NCI-H526 treated with DMSO at 0.1 percent for 48 hours (cell line): ENCODE measurements around the gene DSC3.

Experiments used
- DNase-seq: peaks from one replicate; lab custom pipeline; 2025; lab: John Stamatoyannopoulos, UW

The DSC3 gene

DNA sequence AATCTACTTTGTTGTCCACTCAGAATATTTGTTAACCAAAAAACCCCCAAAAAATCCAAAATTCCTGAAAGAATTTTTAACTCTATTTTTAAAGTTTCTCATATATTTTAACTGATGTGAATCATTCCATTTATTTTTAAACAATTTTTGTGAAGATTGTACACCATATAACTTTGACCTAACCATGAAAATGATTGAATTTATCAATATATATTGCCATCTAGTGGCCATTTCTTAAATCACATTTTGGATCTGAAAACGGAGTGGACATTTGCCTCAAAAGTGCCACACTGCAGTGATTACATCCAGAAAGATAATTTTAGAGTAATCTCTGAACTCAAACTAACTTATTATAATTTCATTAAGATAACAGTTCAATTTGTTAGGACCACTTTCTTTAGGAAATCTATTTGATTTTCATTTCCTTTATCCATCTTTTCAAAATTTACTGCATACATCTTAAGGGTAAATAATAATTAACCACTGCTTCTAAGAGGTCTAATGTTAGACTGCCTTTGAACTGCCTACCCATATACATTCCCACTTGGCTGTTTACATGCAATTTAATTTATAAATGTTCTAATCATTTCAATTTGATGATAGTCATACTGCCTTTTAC, 71.1 kb downstream of the DSC3 start:
- DNase-seq, result peak; percentile 2

DNA sequence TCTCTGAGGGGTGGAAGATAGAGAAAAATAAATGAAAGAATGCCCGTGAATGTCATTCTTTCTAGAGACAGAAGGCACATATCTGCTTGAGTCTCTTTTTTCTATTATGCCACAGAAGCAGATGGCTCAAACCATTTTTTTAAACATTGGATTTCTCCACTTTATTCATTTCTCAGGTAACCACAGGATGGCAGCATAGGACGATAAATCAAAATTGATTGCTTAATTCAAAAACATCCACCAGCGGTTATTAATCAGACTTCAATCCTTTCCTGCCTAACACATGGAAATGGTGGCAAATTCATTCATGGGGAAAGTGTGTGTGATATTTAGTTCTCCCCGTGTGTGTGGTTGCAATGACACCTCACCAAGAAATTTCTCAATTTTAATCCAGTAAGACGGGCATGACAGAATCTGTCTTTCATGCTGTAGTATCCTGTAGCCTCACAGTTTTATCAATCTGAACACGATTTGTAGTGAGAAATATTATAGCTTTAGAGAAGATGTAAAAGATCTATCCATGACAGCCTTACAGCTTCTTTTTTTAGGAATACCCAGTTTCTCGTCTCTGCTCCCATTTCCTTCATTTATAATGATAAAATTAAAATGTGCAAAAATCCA, 72.2 kb downstream of the DSC3 start:
- no peak for DNase-seq

- no peak for DNase-seq
These were observed 72.8 kb downstream of the DSC3 start for GRCh38 chr18:30969670-30970170.

DNA sequence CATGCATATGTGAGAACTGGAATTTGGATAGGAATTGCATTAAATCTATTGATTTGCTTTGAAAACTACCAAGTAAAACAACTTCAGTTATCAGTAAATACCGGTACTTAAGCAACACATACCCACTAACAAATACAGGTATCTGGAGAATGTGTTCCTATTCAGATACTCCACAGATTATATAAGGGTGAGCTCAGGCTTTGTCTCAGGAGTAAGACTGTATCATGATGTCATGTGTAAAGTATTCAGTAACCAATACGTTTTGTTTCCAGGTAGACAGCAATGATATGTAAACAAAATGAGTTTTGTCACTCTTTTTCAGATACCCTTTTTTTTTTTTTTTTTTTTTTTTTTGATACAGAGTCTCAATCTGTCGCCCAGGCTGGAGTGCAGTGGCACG, 74.8 kb downstream of the DSC3 start:
- DNase-seq, result no peak

- DNase-seq, result no peak
These were observed 77.3 kb downstream of the DSC3 start for GRCh38 chr18:30965237-30965636.

DNA sequence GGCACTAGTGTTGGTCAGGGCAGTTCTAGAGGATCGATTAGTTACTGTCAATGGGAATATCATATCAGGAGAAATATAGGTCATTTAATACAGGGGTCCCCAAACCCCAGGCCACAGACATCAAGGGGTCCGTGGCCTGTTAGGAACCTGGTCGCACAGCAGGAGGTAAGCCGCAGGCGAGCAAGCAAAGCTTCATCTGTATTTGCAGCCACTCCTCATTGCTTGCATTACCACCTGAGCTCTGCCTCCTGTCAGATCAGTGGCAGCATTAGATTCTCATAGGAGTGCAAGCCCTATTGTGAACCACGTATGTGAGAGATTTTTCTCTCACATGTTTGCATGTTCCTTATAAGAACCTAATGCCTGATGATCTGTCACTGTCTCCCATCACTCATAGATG, 81.9 kb downstream of the DSC3 start:
- DNase-seq, result no peak

GRCh38 chr18:30957066-30957465, 85.5 kb downstream of the DSC3 start:
- DNase-seq, result peak; percentile 27

- DNase-seq, result no peak
These were observed 88.3 kb downstream of the DSC3 start for GRCh38 chr18:30954262-30954661.

DNA sequence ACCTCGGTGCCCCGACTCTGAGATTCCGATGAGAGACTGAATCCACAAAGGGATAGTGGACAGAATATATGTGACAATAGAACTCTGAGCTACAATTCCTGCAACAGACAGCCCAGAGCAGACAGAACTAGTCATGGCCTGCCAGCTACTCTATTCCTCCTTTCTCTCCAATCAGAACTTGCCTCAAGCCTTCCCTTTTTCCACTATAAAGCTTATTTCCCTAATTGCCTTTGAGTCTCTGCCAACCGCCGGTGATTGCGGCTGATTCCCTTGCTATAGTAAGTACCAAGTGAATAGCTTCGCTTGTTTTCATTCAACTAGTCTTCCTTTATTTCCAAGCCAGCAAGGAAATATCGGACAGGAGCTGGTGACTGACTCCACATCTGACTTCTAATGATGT, 96.8 kb downstream of the DSC3 start:
- DNase-seq, result peak; percentile 64

DNA sequence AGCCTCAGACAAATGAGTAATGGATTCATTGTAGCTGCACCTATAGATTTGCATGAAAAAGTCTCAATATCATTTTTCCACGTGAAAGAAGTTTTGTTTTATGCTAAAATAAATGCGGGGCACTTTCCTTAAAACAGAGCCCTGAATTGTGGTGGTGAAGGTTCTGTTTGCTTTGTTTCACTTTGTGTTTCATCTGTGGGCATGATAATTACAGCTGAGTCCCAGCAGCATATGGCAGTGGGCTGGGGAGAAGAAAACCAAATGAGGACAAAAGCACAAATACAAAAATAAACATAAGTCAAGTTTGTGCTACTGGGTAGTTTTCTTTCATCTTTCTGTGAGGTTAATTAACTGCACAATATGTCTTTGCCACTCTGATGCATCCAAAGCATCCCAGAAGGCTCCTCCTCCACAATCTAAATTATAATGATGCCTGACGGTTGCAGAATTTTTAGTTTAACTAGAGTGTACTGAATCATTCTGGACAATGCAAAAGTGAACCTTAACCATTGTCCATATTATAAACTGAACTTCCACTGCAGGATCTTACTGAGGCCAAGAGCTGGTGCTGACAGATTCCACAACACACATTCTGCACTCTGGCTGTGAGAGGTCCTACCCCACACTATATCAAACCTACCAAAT, 97.6 kb downstream of the DSC3 start:
- DNase-seq, result no peak

DNA sequence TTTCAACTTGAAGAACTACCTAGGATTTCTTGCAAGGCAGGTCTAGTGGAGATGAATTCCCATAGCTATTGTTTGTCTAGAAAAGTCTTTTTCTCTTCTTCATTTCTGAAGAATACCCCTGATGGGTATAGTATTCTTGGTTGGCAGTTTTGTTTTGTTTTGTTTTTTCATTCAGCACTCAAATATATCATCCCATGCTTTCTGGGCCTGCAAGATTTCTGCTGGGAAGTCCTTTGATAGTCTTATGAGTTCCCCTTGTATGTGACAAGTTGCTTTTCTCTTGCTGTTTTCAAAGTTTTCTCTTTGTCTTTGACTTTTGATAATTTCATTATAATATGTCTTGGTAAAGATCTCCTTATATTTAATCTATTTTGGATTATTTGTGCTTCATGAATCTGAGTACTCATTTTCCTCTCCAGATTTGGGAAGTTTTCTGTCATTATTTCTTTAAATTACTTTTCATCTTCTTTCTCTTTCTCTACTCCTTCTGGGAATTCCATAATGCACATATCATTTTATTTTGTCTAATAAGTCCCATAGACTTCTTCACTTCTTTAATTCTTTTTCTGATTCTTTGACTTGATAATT, 101.5 kb downstream of the DSC3 start:
- no peak for DNase-seq
